CD4-positive, alpha-beta T cell (primary cell): ENCODE measurements around the gene VPS41. TPM values are rescaled to one million over a fixed set of nuclear protein-coding genes. Genes with fewer than 3 reads are reported as not detected.

Experiments used
- ATAC-seq: fragments of 200-7000 bp; cut with Tn5 transposase; one replicate; pipeline ENCODE4 v1.10.0; 2022; ENCODE audit warnings: mild to moderate bottlenecking; ENCODE audit not compliant: poor library complexity
- CTCF ChIA-PET: fragments of 350-600 bp; sonication (Branson Sonifier 250); formaldehyde crosslinking; loops from one replicate; lab custom pipeline; 2021; ENCODE audit warnings: antibody characterized with exemption, inconsistent platforms; lab: Charles Lee
- POLR2A ChIA-PET: fragments of 350-600 bp; sonication (Branson Sonifier 250); formaldehyde crosslinking; loops from one replicate; lab custom pipeline; 2021; ENCODE audit warnings: antibody characterized with exemption, inconsistent platforms; lab: Charles Lee
- DNase-seq, 14 experiments: peaks; one replicate each; pipeline ENCODE4 v3.0.0-alpha.2; 2013 to 2020; ENCODE audit warnings: mixed read lengths in 2 of 14
- H3K27ac ChIP-seq, 2 donors: one replicate each; pipeline versions ENCODE4 v1.5.1 to v1.7.0; 2013; ENCODE audit warnings: low read length in 2 of 2, low read depth in 1 of 2, mild to moderate bottlenecking in 1 of 2
- H3K27me3 ChIP-seq, 2 experiments: 1 replicate in 1 of 2; 2 replicates in 1 of 2; pipeline versions ENCODE4 v1.6.1 to v1.7.0; 2013; ENCODE audit warnings: low read length in 2 of 2, control low read depth in 1 of 2, mild to moderate bottlenecking in 1 of 2, moderate library complexity in 1 of 2; ENCODE audit not compliant: insufficient read depth in 2 of 2, control insufficient read depth in 1 of 2
- H3K36me3 ChIP-seq: one replicate; pipeline ENCODE4 v1.6.1; 2013; ENCODE audit warnings: low read length, control low read depth; ENCODE audit not compliant: insufficient read depth
- H3K4me1 ChIP-seq: one replicate; pipeline ENCODE4 v1.6.1; 2013; ENCODE audit warnings: low read length, control low read depth; ENCODE audit not compliant: insufficient read depth
- H3K4me3 ChIP-seq: one replicate; pipeline ENCODE4 v1.5.1; 2013; ENCODE audit warnings: mild to moderate bottlenecking, low read length, moderate library complexity
- H3K9me3 ChIP-seq, 2 experiments: 1 replicate in 1 of 2; 2 replicates in 1 of 2; pipeline versions ENCODE4 v1.6.1 to v1.7.0; 2013; ENCODE audit warnings: low read length in 2 of 2, mild to moderate bottlenecking in 2 of 2, control low read depth in 1 of 2, moderate library complexity in 1 of 2; ENCODE audit not compliant: control insufficient read depth in 1 of 2, insufficient read depth in 1 of 2
- H3K27ac Mint-ChIP-seq: one replicate; pipeline ENCODE4 v1.8.0; 2020; ENCODE audit warnings: mixed read lengths
- H3K27me3 Mint-ChIP-seq: one replicate; pipeline ENCODE4 v1.8.0; 2021; ENCODE audit warnings: mixed read lengths
- H3K36me3 Mint-ChIP-seq: one replicate; pipeline ENCODE4 v1.8.0; 2021; ENCODE audit warnings: low read depth, mixed read lengths
- H3K4me1 Mint-ChIP-seq: one replicate; pipeline ENCODE4 v1.8.0; 2021; ENCODE audit warnings: low read depth, mixed read lengths
- H3K4me3 Mint-ChIP-seq: one replicate; pipeline ENCODE4 v1.8.0; 2020; ENCODE audit warnings: mild to moderate bottlenecking, mixed read lengths
- H3K9me3 Mint-ChIP-seq: one replicate; pipeline ENCODE4 v1.8.0; 2020; ENCODE audit warnings: mixed read lengths
- CTCF ChIP-seq: fragments of 200-600 bp; IDR thresholded peaks from one replicate; pipeline ENCODE4 v1.8.0; 2022; ENCODE audit warnings: antibody characterized with exemption, mild to moderate bottlenecking
- intact Hi-C, 2 experiments: fragments of 100-400 bp; cut with DNase I in 1 of 2; cut with micrococcal nuclease in 1 of 2; formaldehyde crosslinking; loops; one replicate each; pipeline versions ENCODE4 v1.15.1 to v1.9.0; 2023 to 2025; cut with DNase I, micrococcal nuclease
- total RNA-seq, 174 experiments: library from RNA in 2 of 174; stranded (reverse) in 2 of 174; gene quantifications; one replicate each; pipeline ENCODE4 v1.2.3 and lab custom pipeline; 2021 to 2026

The VPS41 gene
- total RNA-seq, 2 experiments from 2014 or later = 19.4 to 22.9 TPM

DNA sequence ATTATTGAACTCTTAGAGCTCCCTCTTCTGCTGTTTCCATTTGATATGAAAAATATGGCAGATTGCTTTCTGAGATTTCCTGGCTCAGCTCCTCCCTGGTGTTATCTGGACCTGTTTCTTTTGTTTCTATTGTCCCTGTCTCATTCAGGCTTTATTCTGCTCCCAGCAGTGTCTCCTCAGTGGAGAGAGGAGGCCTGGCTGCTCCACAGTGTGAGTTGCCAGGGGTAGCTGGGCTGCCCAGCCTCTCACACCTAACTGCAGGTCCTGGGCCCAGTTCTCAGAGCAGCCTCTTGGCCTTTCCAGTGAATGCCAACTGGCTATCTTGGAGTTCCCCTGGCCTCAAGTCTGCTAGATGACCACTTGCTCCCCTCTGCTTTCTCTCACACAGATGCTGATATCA lies 127.0 kb downstream of the VPS41 start:
- POLR2A ChIA-PET = no interaction called here
- no peaks in the 10 kb centered on the region for H3K4me1 ChIP-seq
- no peaks in the 10 kb centered on the region for H3K9me3 Mint-ChIP-seq
- no peak overlapping the region for H3K27ac ChIP-seq
- H3K36me3 Mint-ChIP-seq = peaks cover 23% of the 10 kb centered on the region
- H3K9me3 ChIP-seq = no peaks in the 10 kb centered on the region
- DNase-seq (no peak), ATAC-seq (no peak)
- H3K27ac Mint-ChIP-seq = no peak overlapping the region
- H3K4me3 Mint-ChIP-seq = no peak overlapping the region
- H3K36me3 ChIP-seq = peaks cover under 1% of the 10 kb centered on the region
- CTCF ChIA-PET = no interaction called here
- intact Hi-C loops = no loop called here
- no peaks in the 10 kb centered on the region for H3K4me1 Mint-ChIP-seq
- H3K27me3 ChIP-seq = no peaks in the 10 kb centered on the region
- H3K4me3 ChIP-seq = no peak overlapping the region
- H3K27me3 Mint-ChIP-seq = no peaks in the 10 kb centered on the region
- no peak for TF ChIP-seq CTCF

GRCh38 chr7:38777609-38778008 lies 131.4 kb downstream of the VPS41 start:
- no peak for ATAC-seq
- no peak overlapping the region for H3K4me3 Mint-ChIP-seq
- Histone ChIP-seq H3K27me3 (no peaks in the 10 kb centered on the region), H3K36me3 (peaks cover 13% of the 10 kb centered on the region), H3K9me3 (no peaks in the 10 kb centered on the region), H3K4me3 (no peak overlapping the region), H3K27ac (no peak overlapping the region), H3K4me1 (no peaks in the 10 kb centered on the region)
- POLR2A ChIA-PET = no interaction called here
- H3K27ac Mint-ChIP-seq = no peak overlapping the region
- no peak for DNase-seq
- H3K27me3 Mint-ChIP-seq = no peaks in the 10 kb centered on the region
- no peaks in the 10 kb centered on the region for H3K4me1 Mint-ChIP-seq
- TF ChIP-seq CTCF = no peak
- H3K9me3 Mint-ChIP-seq = no peaks in the 10 kb centered on the region
- CTCF ChIA-PET = no interaction called here
- peaks cover 50% of the 10 kb centered on the region for H3K36me3 Mint-ChIP-seq
- intact Hi-C loops = no loop called here

- H3K4me3 ChIP-seq = no peak overlapping the region
- H3K27me3 Mint-ChIP-seq = no peaks in the 10 kb centered on the region
Measured at GRCh38 chr7:38775506-38776175, 133.3 kb downstream of the VPS41 start.

More at GRCh38 chr7:38775506-38776175, 133.3 kb downstream of the VPS41 start:
- no peak for TF ChIP-seq CTCF
- Histone ChIP-seq H3K4me1 (no peaks in the 10 kb centered on the region), H3K27ac (no peak overlapping the region), H3K36me3 (peaks cover 31% of the 10 kb centered on the region), H3K9me3 (no peaks in the 10 kb centered on the region), H3K27me3 (no peaks in the 10 kb centered on the region)
- no peaks in the 10 kb centered on the region for H3K4me1 Mint-ChIP-seq
- no peak overlapping the region for H3K27ac Mint-ChIP-seq
- intact Hi-C loops = no loop called here
- H3K9me3 Mint-ChIP-seq = no peaks in the 10 kb centered on the region
- H3K4me3 Mint-ChIP-seq = no peak overlapping the region
- CTCF ChIA-PET = no interaction called here
- POLR2A ChIA-PET = no interaction called here
- ATAC-seq (no peak), DNase-seq (no peak)
- H3K36me3 Mint-ChIP-seq = peaks cover 63% of the 10 kb centered on the region
